NCI-H1694 (cell line): ENCODE data around the gene IL6ST.
A peak's percentile ranks its signal among the peaks of the same experiment; 100 is the strongest.
"Not testable (repeated sequence)": the region's sequence is repeated elsewhere in the genome, so short reads cannot be mapped to it uniquely, and the experiment has no call there.

Experiments used
- DNase-seq: peaks from one replicate; lab custom pipeline; 2025; lab: John Stamatoyannopoulos, UW

The IL6ST gene

GRCh38 chr5:56003679-56004078 is 8.9 kb upstream of the IL6ST start:
- no peak for DNase-seq

- no peak for DNase-seq
Observed at GRCh38 chr5:56003179-56003578, 8.4 kb upstream of the IL6ST start.

GRCh38 chr5:56002303-56002702 is 7.5 kb upstream of the IL6ST start:
- DNase-seq: no peak

- not testable (repeated sequence) for DNase-seq
Observed at GRCh38 chr5:56000221-56000620, 5.5 kb upstream of the IL6ST start.

GRCh38 chr5:55998966-55999365 is 4.2 kb upstream of the IL6ST start:
- no peak for DNase-seq

- DNase-seq: no peak
Observed at GRCh38 chr5:55997742-55998351, 3.1 kb upstream of the IL6ST start.

- DNase-seq: peak; percentile 82
Observed at GRCh38 chr5:55994998-55995914, 493 bp upstream of the IL6ST start.

- DNase-seq: no peak
Observed at GRCh38 chr5:55993731-55994494, 850 bp downstream of the IL6ST start.

GRCh38 chr5:55993013-55993412 is 1.8 kb downstream of the IL6ST start:
- no peak for DNase-seq

- DNase-seq: no peak
Observed at GRCh38 chr5:55991768-55992486, 2.8 kb downstream of the IL6ST start.

GRCh38 chr5:55990895-55991294 is 3.9 kb downstream of the IL6ST start:
- not testable (repeated sequence) for DNase-seq

- DNase-seq: no peak
Observed at GRCh38 chr5:55989860-55990259, 4.9 kb downstream of the IL6ST start.

- no peak for DNase-seq
Observed at GRCh38 chr5:55988979-55989638, 5.7 kb downstream of the IL6ST start.

- DNase-seq: not testable (repeated sequence)
Observed at GRCh38 chr5:55988428-55988827, 6.3 kb downstream of the IL6ST start.

- no peak for DNase-seq
Observed at GRCh38 chr5:55986931-55987330, 7.8 kb downstream of the IL6ST start.

- DNase-seq: no peak
Observed at GRCh38 chr5:55985181-55985580, 9.6 kb downstream of the IL6ST start.

GRCh38 chr5:55983986-55984385 is 10.8 kb downstream of the IL6ST start:
- no peak for DNase-seq

GRCh38 chr5:55982957-55983381 is 11.8 kb downstream of the IL6ST start:
- DNase-seq: no peak

- DNase-seq: no peak
Observed at GRCh38 chr5:55973296-55973695, 21.5 kb downstream of the IL6ST start.

GRCh38 chr5:55969956-55970355 is 24.8 kb downstream of the IL6ST start:
- DNase-seq: no peak

GRCh38 chr5:55966284-55966683 is 28.5 kb downstream of the IL6ST start:
- DNase-seq: no peak
